Ishikawa (cell line): ENCODE measurements around the gene TMEM8B.

ENCODE experiments used
- CEBPB ChIP-seq: IDR thresholded peaks from 2 replicates; pipeline ENCODE4 v1.6.1; 2012
- CREB1 ChIP-seq: IDR thresholded peaks from 2 replicates; pipeline ENCODE4 v1.6.1; 2012; ENCODE audit warnings: low read depth
- EGR1 ChIP-seq: IDR thresholded peaks from 2 replicates; pipeline ENCODE4 v1.6.1; 2012
- EP300 ChIP-seq: IDR thresholded peaks from 2 replicates; pipeline ENCODE4 v1.6.1; 2012; ENCODE audit warnings: borderline replicate concordance
- FOXM1 ChIP-seq: IDR thresholded peaks from 2 replicates; pipeline ENCODE4 v1.6.1; 2012; ENCODE audit warnings: low read depth, borderline replicate concordance
- MAX ChIP-seq: IDR thresholded peaks from 2 replicates; pipeline ENCODE4 v1.6.1; 2012
- NFIC ChIP-seq: IDR thresholded peaks from 2 replicates; pipeline ENCODE4 v1.6.1; 2012
- RAD21 ChIP-seq: IDR thresholded peaks from 2 replicates; pipeline ENCODE4 v1.6.1; 2012; ENCODE audit warnings: low read depth
- REST ChIP-seq: IDR thresholded peaks from 2 replicates; pipeline ENCODE4 v1.6.1; 2012; ENCODE audit warnings: low read depth, mild to moderate bottlenecking
- TAF1 ChIP-seq: IDR thresholded peaks from 2 replicates; pipeline ENCODE4 v1.6.1; 2012; ENCODE audit warnings: low read depth, mild to moderate bottlenecking
- TCF12 ChIP-seq: IDR thresholded peaks from 2 replicates; pipeline ENCODE4 v1.6.1; 2012; ENCODE audit warnings: low read depth
- TEAD4 ChIP-seq: IDR thresholded peaks from 2 replicates; pipeline ENCODE4 v1.6.1; 2012
- USF1 ChIP-seq: IDR thresholded peaks from 2 replicates; pipeline ENCODE4 v1.6.1; 2012
- YY1 ChIP-seq: IDR thresholded peaks from 2 replicates; pipeline ENCODE4 v1.6.1; 2012; ENCODE audit warnings: low read depth
- ZBTB7A ChIP-seq: IDR thresholded peaks from 2 replicates; pipeline ENCODE4 v1.6.1; 2012; ENCODE audit warnings: low read depth

Gene TMEM8B

GRCh38 chr9:35793461-35793860 is 35.6 kb upstream of the TMEM8B start:
- TF ChIP-seq YY1 = no peak
- no peak for TF ChIP-seq TAF1
- no peak for TF ChIP-seq CEBPB
- TF ChIP-seq ZBTB7A = no peak
- TF ChIP-seq RAD21 = no peak
- TF ChIP-seq CREB1 = no peak
- no peak for TF ChIP-seq MAX

GRCh38 chr9:35795695-35796094 is 33.3 kb upstream of the TMEM8B start:
- TF ChIP-seq REST = no peak
- TF ChIP-seq RAD21 = no peak
- TF ChIP-seq TAF1 = no peak
- TF ChIP-seq CREB1 = no peak
- no peak for TF ChIP-seq ZBTB7A
- no peak for TF ChIP-seq TCF12
- no peak for TF ChIP-seq USF1
- no peak for TF ChIP-seq EP300

- no peak for TF ChIP-seq CEBPB
Observed at GRCh38 chr9:35797311-35798109, 31.5 kb upstream of the TMEM8B start.

- no peak for TF ChIP-seq CEBPB
- TF ChIP-seq EGR1 = no peak
- TF ChIP-seq TCF12 = no peak
- TF ChIP-seq CREB1 = no peak
- no peak for TF ChIP-seq MAX
- no peak for TF ChIP-seq RAD21
- TF ChIP-seq FOXM1 = no peak
- no peak for TF ChIP-seq NFIC
- no peak for TF ChIP-seq EP300
- no peak for TF ChIP-seq REST
- no peak for TF ChIP-seq TAF1
- no peak for TF ChIP-seq USF1
- no peak for TF ChIP-seq TEAD4
- no peak for TF ChIP-seq YY1
Observed at GRCh38 chr9:35798658-35799374, 30.2 kb upstream of the TMEM8B start.

- TF ChIP-seq MAX (no peak), REST (no peak), USF1 (no peak), ZBTB7A (no peak), FOXM1 (no peak), TCF12 (no peak), YY1 (no peak), EP300 (no peak), RAD21 (no peak), NFIC (no peak)
Observed at GRCh38 chr9:35800530-35800929, 28.5 kb upstream of the TMEM8B start.
